HG03196 (cell line): Measurements from ENCODE around the gene FEM1B.

ENCODE experiments used
- ATAC-seq: cut with Tn5 transposase; IDR thresholded peaks from one replicate; pipeline ENCODE4 v1.9.1; 2021; ENCODE audit not compliant: unreplicated experiment

The FEM1B gene

DNA sequence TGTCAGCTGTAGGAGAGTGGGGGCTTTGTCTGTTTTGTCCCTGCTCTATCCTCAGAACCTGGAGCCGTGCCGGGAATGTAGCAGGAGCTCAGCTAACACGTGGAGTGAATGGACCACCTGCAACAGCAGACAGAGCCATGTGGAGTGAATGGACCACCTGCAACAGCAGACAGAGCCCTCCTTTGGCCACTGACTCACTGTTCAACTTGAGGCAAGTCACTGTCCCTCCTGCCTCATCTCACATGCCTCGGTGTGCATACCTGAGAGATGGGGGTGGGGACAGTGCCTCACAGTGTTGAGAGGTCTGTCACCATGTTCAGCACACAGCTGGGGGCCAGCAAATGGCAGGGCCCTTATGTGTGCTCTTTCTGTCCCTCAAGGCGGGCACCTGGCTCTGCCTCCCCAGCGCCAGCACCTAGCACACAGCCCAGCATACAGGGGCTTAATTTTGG lies 27.9 kb downstream of the FEM1B start:
- ATAC-seq: no peak

DNA sequence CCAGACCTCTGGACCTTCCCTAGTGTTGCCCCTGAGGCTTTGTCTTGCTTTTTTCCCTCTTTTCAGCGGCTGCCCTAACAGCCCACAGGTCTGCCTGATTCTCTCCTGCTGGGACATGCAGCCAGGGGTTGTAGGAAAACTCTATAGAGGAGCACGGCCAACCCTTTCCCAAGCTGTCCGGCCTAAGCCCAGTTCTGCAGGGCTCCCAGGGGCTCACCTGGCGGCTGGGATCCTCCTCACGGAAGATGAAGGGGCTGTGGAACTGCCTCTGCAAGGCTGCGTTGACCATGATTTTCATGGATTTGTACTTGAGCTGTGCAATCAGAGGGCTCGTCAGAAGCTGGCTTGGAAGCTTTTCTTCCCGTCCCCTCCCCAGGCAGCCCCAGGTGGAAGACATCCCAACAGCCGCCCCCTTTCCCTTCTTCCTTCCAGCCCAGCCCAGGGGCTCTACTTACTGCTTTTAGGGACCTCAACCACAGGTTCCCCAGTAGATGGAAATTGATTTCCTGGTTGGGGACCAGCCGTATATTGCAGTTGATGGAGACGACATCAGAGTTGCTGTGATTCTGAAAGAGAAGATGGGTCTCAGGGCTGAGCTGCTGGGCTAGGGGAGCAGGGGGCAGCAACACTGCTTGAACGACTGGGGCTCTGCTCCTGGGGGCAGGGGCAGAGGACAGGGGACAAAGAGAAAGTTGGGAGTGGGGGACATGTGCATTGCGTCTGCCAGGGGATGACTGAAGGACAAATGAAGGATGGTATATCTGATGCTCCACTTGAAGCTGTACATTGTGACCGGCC lies 29.8 kb downstream of the FEM1B start:
- ATAC-seq: no peak

DNA sequence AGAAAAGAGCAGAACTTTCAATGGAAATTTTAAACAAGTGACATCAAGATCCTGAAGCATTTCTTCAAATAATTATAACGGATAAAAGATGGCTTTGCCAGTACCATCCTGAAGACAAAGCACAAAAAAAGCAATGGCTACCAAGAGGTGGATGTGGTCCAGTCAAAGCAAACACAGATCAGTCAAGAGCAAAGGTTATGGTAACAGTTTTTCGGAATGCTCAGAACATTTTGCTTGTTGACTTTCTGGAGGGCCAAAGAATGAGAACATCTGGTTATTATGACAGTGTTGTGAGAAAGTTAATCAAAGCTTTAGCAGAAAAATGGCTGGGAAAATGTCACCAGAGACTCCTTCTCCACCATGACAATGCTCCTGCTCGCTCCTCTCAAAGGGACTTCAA lies 31.5 kb downstream of the FEM1B start:
- ATAC-seq: no peak

DNA sequence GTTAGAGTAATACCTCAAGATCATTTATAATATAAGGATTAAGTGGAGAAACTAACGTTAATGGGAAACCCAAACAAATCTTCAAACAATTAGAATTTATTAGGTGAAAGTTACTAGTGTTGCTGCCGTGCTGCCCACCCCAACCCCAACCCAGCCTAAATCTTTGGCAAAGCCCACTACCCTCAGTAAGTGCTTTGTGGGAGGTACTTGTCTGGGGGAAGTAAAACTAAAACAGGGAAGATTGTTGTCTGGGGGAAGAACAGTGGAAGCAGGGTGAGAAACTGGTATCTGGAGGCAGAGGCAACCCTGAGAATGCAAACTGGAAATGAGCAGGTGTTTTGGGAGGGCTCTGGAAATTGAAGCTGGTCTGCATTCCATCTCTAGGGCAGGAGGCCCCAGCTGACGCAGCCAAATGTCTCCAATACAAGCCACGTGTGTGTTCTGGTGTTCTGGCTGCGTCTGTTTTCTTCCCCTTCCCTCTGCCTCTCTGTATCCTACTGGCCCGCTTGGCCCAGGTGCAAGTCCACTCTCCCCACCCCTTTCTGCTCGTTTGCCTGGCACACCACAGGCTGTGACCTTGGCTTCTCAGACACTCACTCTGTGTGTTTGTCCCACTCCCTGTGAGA lies 32.7 kb downstream of the FEM1B start:
- ATAC-seq: no peak

DNA sequence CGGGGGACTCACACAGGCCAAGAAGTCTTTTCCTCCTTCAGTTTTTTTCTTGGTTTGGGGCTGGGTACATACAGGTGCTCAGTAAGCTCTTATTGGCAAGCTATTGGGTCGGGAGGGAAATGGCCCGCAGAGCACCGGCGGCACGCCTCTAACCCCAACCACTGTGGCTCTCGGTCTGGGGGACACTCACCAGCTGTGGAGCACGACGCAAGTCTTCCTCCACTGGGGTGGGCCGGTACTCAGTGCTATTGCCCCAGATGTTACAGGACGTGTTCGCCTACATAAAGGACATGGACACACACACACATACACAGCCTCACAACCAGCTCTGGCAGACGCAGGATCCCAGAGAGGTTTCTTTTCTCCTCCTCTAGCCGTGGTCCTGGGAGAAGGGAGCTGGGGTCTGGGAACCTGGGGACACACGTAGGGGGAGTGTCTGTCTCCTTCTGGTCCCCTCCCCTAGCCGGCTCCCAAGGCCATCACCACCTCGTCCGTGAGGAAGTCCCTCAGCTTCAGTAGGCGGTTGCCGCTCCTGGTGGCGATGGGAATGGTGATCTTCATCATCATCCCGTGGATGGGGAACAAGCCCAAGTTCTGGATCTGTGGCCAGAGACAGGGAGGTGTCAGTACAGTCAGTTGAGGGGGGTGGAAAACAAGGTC lies 33.4 kb downstream of the FEM1B start:
- ATAC-seq: no peak

DNA sequence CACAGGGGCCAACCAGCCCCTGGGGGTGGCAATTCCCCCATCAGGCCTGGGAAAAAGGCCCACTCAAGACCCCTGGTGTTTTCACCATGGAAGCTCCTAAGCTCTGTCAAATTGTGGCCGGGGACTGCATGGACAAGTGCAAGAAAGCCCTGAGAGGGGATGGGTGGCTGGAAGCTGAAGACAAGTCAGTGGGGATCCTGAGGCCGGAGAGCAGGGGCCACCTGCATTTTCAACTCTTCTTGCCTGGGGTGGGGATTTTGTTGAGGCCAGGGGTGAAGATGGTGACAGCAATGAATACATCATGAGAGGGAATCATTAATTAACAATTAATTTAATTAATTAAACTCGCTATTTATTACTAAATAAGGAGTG lies 33.9 kb downstream of the FEM1B start:
- ATAC-seq: no peak

DNA sequence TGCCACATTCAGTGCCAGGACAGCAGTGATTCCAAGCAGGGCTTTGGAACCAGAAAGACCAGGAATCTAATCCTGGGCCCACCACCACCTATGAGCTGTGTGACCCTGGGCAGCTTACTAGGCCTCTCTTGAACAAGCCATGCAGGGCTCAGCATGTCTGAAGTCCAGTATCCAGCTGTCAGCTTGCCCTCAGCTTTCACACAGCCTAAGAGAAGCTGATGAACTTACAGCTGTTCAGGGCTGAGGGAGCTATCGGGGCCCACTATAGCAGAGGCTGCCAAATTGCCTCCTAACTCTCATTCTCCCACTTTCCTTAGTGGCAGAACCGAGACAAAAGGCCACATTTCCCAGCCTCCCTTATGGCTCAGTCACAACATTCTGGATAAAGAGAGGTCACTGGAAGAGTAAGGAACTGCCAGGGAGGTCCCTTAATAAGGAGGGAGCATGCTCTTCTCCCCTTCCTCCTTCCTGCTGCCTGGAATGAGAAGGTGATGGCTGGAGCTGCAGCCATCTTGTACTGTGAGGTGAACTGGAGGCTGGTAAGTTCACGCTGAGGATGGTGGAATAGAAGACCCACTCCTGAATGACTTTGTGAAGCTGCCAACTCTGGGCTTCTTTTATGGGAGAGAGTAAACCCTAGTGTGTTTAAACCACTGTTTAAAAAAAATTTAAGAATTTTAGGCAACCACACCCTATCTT lies 34.5 kb downstream of the FEM1B start:
- ATAC-seq: no peak

DNA sequence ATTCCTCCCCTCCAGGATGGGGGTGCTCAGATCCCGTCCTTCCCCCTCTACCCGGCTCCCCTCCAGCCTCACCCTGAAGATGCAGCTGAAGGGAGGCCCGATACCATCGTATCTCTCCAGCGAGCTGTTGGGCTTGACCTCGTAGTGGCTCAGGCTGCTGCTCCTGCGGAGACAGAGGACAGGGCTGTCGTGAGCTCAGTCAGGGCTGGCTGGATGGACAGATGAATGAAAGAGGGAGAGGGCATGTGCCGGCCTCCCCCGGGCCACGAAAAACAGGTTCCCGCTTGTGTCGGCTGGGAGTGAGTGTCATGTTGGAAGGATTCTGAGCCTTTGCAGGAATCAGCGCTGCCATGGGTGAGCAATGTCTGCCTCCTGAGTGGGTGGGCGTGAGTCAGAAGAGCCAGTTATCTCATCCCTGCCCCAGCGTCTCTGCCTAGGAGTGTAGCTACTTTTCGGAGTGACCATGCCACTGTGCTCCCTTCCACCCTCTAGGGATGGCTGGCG lies 35.2 kb downstream of the FEM1B start:
- ATAC-seq: no peak

DNA sequence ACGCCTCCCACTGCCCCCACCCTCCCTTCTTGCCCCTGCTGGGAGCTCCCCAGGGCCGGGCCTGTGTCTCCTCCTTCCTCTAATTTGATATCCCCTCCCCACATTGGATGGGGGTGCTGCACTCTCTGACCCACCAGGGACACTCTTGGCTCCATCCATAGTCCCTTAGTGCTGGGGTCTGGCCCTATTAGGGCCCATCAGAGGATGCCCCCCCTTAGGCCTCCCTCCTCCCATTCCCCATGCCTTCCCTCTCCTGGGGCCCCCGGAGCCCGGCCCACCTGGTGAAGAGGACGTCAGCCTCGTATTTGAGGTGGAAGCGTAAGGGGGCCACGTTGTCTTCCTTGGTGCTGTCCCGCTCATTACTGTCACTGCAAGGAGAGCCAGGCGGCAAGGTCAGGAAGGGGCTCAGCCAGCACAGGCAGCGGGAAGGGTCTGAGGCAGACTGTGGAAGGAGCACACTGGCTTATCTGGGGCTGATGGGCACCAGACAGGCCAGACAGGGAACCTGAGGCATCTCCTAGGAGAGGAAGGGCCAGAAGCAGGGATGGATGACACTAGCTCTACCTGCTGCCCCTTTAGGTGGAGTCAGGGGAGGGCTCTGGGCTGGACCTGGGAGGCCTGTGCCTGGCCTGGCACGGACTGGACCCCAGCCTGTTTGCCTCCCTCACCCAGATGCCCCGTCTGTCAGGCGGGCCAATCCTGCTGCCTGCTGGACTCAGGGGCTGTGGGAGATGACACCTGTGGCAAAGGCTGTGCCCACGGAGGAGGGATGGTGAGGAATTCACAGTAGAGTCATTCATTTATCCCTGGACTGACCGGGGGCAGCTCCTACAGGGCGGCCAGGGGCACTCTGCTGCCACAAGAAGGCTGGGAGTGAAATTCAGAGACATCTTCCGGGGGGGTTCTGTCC lies 36.2 kb downstream of the FEM1B start:
- ATAC-seq: no peak

DNA sequence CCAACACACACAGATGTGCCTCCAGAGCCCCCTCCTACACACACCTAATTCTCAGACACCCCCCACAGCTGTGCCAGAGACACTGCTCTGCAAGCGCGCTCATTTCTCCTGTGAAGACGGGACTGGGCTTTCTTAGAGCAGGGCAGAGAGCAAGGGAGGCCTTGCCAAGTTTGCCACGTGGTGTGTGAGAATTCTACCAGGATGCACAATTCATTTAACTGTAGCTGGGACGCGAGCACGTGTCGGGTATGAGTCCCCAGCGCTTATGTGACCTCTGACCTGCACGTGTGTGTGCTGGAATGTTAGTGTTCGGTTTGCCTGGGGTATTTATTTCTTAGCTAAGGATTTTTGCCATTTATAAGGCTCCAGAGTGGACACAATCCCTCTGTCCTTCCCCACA lies 37.0 kb downstream of the FEM1B start:
- ATAC-seq: no peak

DNA sequence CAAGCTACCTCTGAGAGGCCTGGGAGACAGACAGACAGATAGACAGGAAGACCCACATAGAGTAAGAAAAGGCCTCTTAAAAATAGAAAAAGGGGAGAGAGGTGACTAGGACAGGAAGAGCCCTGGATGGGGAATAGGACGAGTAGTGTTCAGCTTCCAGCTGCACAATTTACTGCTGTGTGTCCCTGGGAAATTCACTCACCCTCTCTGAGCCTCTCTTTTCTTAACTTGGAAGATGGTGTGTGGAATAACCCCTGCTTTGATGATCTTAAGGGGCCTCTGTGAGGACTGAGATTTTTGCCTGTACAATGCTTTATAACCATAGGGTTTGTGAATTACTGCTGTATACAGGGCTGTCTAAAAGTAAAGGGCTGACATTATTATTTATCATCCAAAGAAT lies 37.5 kb downstream of the FEM1B start:
- no peak for ATAC-seq

DNA sequence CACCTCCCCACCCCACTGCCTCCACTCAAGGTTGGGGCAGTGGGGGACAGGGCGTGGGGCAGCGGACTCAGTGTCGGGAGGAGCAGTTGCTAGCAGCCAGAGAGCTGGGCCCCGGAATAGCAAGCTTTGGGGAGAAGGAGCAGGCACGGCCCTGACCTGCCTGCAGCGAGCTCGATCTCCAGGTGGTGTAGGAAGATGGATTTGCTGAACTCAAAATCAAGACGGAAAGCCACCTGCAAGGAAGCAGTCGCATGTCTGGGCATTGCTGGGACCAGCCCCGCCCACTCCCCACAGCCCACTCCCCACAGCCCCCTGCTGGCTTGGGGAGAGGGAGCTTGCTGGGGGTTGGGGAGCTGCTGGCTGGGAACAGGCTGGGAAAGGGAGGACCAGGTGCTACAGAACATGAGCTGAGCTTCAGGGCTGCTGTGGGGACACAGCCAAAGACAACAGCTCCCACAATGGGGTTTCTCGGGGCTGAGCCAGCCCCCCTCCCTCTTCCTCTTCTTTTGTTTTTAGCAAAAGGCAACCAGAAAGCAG lies 38.0 kb downstream of the FEM1B start:
- no peak for ATAC-seq

DNA sequence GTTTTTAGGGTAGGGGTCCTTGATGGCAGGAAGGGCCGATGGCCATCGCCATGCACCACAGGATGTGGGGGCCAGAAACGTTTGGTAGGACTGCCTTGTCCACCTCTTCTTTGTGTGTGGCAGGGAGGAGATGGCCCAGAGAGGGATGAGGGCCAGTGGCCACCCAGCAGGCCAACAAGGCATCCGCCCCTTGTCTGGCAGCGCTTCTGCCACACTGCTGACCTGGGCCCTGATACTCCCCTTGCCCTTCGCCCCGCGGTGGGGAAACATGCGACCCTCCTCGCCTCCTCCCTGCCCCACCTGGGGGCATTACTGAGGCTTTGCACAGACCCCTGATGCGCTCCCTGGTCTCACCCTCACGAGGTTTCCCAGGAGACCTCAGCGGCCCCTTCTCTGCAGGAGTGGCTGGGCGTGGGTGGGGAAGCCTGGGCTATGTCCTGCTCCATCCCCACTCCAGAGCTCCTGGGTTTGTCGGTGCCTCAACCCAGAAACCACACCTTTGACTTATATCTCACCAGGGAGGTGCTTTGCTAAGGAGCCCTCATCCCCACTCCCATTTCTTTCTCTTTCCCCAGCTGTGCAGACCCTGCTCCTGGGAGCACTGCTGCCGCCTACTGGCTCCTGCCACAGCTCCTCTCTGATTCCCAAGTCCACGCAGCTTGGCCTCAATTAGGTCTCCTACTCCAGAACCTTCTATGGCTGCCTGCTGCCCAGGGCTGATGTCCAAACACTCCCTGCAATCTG lies 38.7 kb downstream of the FEM1B start:
- ATAC-seq: no peak

DNA sequence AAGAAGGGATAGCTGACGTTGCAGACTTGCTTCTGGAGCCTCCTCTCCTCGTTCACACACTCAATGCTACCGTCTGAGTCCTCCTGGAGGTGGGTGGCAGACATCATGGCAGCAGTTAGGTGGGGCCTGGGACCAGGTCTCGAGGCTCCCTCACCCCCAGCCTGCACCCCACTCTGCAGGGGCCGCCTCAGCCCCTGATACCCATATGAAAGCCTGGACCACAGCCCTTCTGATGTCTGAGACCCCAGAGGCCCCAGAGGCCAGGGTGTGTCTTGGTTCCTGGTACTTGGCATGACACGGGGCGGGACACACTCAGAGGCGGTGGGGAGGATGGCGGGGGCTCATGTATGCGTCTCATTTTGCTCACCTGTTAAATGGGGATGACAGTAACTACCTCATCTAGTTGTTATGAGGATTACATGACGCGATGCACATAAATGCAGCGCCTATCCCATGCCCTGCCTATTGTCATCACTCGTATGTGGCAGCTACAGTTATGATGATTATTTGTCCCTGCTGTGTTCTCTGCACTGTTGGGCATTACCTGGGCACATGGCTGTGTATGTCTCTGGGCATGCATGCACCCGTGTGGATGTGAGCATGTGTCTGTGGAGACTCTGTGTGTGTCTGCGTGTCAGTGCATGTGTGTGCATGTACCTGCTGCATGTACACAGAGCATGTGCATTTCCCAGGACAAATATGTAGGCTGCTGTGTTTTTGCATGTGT lies 39.9 kb downstream of the FEM1B start:
- no peak for ATAC-seq

DNA sequence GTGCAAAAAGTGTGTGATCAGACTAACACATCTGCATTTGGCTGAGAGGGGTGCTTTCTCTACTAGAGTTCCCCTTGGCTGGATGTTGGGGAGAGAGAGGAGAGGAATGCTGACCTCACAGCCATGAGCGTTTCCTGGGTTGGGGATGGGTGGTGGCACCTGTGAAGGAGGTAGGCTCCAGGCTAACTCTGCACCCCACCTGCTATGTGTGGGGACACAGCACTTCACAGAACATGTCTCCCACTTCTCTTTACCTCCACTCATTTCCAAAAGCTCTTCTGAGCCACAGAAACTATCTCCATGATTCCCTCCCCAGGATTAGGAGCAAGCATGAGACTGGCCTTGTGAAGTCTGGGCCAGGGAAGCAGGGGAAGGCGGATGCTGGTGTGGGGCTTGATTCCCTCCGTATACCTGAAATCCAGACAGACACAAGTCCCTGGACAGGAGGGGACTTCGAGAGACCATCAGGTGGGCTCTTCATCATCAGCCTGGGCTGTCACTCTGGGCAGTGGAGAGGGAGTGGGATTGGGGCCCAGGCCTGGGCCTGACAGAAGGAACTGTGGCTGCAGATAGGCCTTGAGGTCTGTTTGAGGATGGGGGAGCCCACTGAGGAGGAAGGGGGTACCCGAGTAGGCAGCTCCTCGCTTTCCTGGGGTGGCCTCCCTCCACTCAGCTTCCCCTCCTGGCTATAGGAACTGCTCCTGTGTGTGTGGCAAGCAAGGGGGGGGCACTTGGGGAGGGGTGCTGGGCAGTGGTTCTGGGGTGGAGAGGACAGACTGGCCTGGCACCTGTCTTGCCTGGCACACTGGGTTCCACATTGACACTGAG lies 40.7 kb downstream of the FEM1B start:
- ATAC-seq: no peak

DNA sequence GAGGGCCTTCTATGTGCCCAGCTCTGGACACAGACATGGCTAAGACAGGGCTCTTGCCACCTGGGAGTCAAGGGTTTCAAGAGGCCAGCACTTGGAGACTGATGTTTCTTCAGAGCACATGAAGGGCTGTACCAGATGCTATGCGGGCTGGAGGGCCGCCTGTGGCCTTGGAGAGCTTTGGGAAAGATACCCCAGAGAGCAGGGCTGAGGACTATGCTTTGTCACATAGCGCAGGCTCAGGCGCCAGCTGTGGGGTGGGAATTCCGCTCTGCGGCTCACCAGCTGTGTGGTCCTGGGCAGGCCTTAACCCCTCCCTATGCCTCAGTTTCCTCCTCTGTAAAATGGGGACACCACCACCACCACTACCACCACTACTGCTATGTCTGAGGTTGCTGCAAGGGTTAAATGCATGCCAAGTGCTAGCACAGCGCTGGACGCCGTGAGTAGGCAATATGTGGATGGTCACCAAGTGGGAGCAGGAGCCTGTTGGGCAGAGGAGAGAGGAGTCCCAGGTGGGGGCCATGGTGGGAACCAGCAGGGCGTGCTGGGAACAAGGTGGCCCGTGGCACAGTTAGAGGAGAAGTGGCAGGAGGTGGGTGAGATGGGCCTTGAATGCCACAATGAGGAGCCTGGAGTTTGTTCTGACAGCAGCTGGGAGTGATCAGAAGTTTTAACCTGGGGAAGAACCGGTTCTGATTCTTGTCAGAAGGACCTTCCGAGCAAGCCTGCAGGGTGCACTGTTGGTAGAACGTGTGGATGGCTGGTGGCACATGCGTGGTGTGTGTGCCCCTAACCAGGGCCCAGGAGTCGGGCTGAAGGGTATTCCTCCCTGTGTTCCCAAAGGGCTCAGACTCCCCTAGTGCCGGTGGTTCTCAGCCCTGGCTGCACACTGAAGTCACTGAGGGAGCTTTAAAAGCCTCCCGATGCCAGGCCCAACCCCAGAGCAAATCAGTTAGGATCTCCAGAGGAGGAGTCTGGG lies 41.7 kb downstream of the FEM1B start:
- ATAC-seq: no peak

DNA sequence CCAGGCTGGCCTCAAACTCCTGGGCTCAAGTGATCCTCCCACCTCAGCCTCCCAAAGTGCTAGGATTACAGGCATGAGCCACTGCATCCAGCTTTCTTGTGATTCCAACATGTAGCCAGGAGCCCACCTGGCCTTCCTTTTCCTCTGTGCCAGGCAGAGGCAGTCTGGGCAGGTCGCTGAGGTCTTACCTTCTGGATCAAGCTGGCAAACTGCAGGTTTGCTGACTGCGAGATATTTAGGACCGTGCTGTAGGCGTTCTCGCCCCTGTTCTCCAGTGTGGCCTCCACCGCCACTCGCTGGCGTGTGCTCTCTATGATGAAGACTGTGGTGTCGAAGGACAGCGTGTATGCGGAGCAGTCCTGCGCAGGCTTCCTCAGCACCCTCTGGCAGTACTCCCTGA lies 42.5 kb downstream of the FEM1B start:
- no peak for ATAC-seq
